Measurements from ENCODE around the gene CHST11. TPM values are rescaled to one million over a fixed set of nuclear protein-coding genes. Genes with fewer than 3 reads are reported as not detected.

Gene CHST11
- total RNA-seq: 6.7 and 8.6 TPM in 2 replicates

GRCh38 chr12:104456417-104456949 is at the start of gene CHST11:
CHST11 (plus strand) TSS chr12:104456948.

Other genes starting within 250 kb of the CHST11 start
- 856 and 899 TPM in 2 replicates for gene TXNRD1, start 241.2 kb upstream of the CHST11 start, total RNA-seq
- 4.2 and 5.4 TPM in 2 replicates for gene EID3, start 153.2 kb upstream of the CHST11 start, total RNA-seq

Measured in mammary microvascular endothelial cell (primary cell).